GM12878 (cell line): Measurements from ENCODE around the gene NPAS3. TPM values are rescaled to one million over a fixed set of nuclear protein-coding genes. Genes with fewer than 3 reads are reported as not detected.

ENCODE experiments used
- ATAC-seq: fragments of 200-7000 bp; cut with Tn5 transposase; 3 replicates; pipeline ENCODE4 v1.9.1; 2020; ENCODE audit warnings: mild to moderate bottlenecking, moderate library complexity
- BruUV-seq: library from RNA; stranded (reverse); fragments of 400-500 nt; replicated peaks from 2 replicates; lab custom pipeline; 2021; lab: Mats Ljungman, UMichigan
- CTCF ChIA-PET: fragments of 300-600 bp; sonication (Branson Sonifier 250); formaldehyde crosslinking; extraction: SDS; loops from one replicate; lab custom pipeline; 2021; ENCODE audit warnings: inconsistent platforms; lab: Yijun Ruan, JAX
- POLR2A ChIA-PET: fragments of 350-600 bp; formaldehyde crosslinking; extraction: SDS; loops from one replicate; lab custom pipeline; 2021; ENCODE audit warnings: inconsistent platforms; lab: Charles Lee
- RAD21 ChIA-PET: fragments of 300-600 bp; sonication (Branson Sonifier 250); formaldehyde crosslinking; loops from one replicate; lab custom pipeline; 2023; ENCODE audit warnings: antibody characterized with exemption; ENCODE audit not compliant: unreplicated experiment; lab: Charles Lee
- SMC1A ChIA-PET: fragments of 300-600 bp; sonication (Branson Sonifier 250); formaldehyde crosslinking; loops from one replicate; lab custom pipeline; 2023; ENCODE audit not compliant: unreplicated experiment, uncharacterized antibody; lab: Charles Lee
- DNase-seq: peaks from one replicate; pipeline ENCODE4 v3.0.0-alpha.2; 2011; ENCODE audit warnings: low read depth, low spot score
- FAIRE-seq: peaks from 3 replicates; lab custom pipeline; 2011; peaks lifted over from hg19 to GRCh38; lab: Jason Lieb, UNC
- H2AFZ ChIP-seq: 2 replicates; pipeline ENCODE4 v1.6.0; 2011; ENCODE audit warnings: low read depth, low read length, control low read depth; ENCODE audit not compliant: control insufficient read depth
- H3K27ac ChIP-seq: 2 replicates; pipeline ENCODE4 v1.5.1; 2011; ENCODE audit warnings: control low read depth; ENCODE audit not compliant: control insufficient read depth, insufficient read depth
- H3K27me3 ChIP-seq, 2 experiments: replicated peaks in 1 of 2; 2 replicates each; pipeline versions ENCODE4 v1.6.0 to v1.6.1; 2011; ENCODE audit warnings: low read length in 1 of 2; ENCODE audit not compliant: control insufficient read depth in 2 of 2, insufficient read depth in 2 of 2
- H3K36me3 ChIP-seq, 2 experiments: 2 replicates each; pipeline ENCODE4 v1.5.1; 2011; ENCODE audit warnings: low read length in 1 of 2; ENCODE audit not compliant: control insufficient read depth in 2 of 2, insufficient read depth in 2 of 2
- H3K4me1 ChIP-seq: 2 replicates; pipeline ENCODE4 v1.6.1; 2011; ENCODE audit warnings: mild to moderate bottlenecking, low read length, moderate library complexity, mixed read lengths; ENCODE audit not compliant: control insufficient read depth, insufficient read depth
- H3K4me2 ChIP-seq: 2 replicates; pipeline ENCODE4 v1.6.0; 2011; ENCODE audit warnings: control low read depth; ENCODE audit not compliant: control insufficient read depth, insufficient read depth
- H3K4me3 ChIP-seq: fragments of 200-600 bp; sonication (generic); 2 replicates; pipeline ENCODE4 v1.5.1; 2016
- H3K79me2 ChIP-seq: 2 replicates; pipeline ENCODE4 v1.6.0; 2011; ENCODE audit warnings: low read length; ENCODE audit not compliant: control insufficient read depth, insufficient read depth
- H3K9ac ChIP-seq: 2 replicates; pipeline ENCODE4 v1.8.0; 2011; ENCODE audit warnings: low read length, control low read depth, mixed read lengths; ENCODE audit not compliant: control insufficient read depth, insufficient read depth
- H3K9me3 ChIP-seq: replicated peaks from 3 replicates; pipeline ENCODE4 v1.5.1; 2011; ENCODE audit warnings: mild to moderate bottlenecking, low read length; ENCODE audit not compliant: control insufficient read depth, insufficient read depth
- H4K20me1 ChIP-seq: 2 replicates; pipeline ENCODE4 v1.6.0; 2011; ENCODE audit not compliant: control insufficient read depth, insufficient read depth
- BMI1 ChIP-seq: fragments of 450-650 bp; IDR thresholded peaks from 2 replicates; pipeline ENCODE4 v1.6.1; 2016; ENCODE audit warnings: mild to moderate bottlenecking, moderate library complexity, borderline replicate concordance
- EGR1 ChIP-seq, 2 experiments: IDR thresholded peaks; 1 replicate in 1 of 2; 2 replicates in 1 of 2; pipeline ENCODE4 v1.6.1; 2011 to 2012; ENCODE audit warnings: low read depth in 2 of 2, low read length in 2 of 2, borderline replicate concordance in 1 of 2, mild to moderate bottlenecking in 1 of 2, moderate library complexity in 1 of 2
- ELK1 ChIP-seq: IDR thresholded peaks from 2 replicates; pipeline ENCODE4 v1.6.1; 2012; ENCODE audit warnings: low read depth, low read length, improper control_type of control experiment
- FOS ChIP-seq: IDR thresholded peaks from 3 replicates; pipeline ENCODE4 v1.6.1; 2011; ENCODE audit warnings: borderline replicate concordance; ENCODE audit not compliant: insufficient read length; ENCODE audit errors: extremely low read depth
- KAT2A ChIP-seq: conservative IDR thresholded peaks from 2 replicates; pipeline ENCODE4 v1.6.1; 2011; ENCODE audit warnings: low read depth, low read length; ENCODE audit not compliant: control insufficient read depth
- NBN ChIP-seq: fragments of 450-650 bp; IDR thresholded peaks from 2 replicates; pipeline ENCODE4 v1.6.1; 2016
- PML ChIP-seq: IDR thresholded peaks from 2 replicates; pipeline ENCODE4 v1.6.1; 2012; ENCODE audit warnings: low read length, inconsistent platforms
- RBBP5 ChIP-seq: fragments of 200-600 bp; sonication (generic); conservative IDR thresholded peaks from 2 replicates; pipeline ENCODE4 v1.6.1; 2016
- TARDBP ChIP-seq: IDR thresholded peaks from 2 replicates; pipeline ENCODE4 v1.6.1; 2016; ENCODE audit warnings: borderline replicate concordance
- TCF12 ChIP-seq: IDR thresholded peaks from 2 replicates; pipeline ENCODE4 v1.6.1; 2011; ENCODE audit warnings: low read depth, mild to moderate bottlenecking, low read length
- ZZZ3 ChIP-seq: IDR thresholded peaks from 2 replicates; pipeline ENCODE4 v1.6.1; 2011; ENCODE audit warnings: low read depth; ENCODE audit not compliant: control insufficient read depth, insufficient read length
- WGBS: methylation state at CpG from one replicate; pipeline ENCODE4 v1.1.6; 2016; ENCODE audit warnings: low lambda C conversion rate; ENCODE audit not compliant: insufficient replicate concordance, insufficient coverage; ENCODE audit errors: missing lambda C conversion rate; 5-methylcytosine and 5-hydroxymethylcytosine counted together
- in situ Hi-C: fragments of 300-500 bp; cut with MboI; formaldehyde crosslinking; loops from 9 replicates; pipeline ENCODE4 v1.14.3; 2018; ENCODE audit warnings: mixed read lengths
- intact Hi-C: fragments of 100-400 bp; cut with micrococcal nuclease; formaldehyde crosslinking; loops from one replicate; pipeline ENCODE4 v1.14.2; 2022; ENCODE audit not compliant: unreplicated experiment
- polyA plus RNA-seq, 11 experiments: library from polyadenylated mRNA; depleted of rRNA in 4 of 11; unstranded in 6 of 11; stranded (reverse) in 5 of 11; fragments of >200 nt; fragmentation: Nextera tagmentation in 4 of 11; fragmentation: Illumina TruSeq in 1 of 11; extraction: Ambion mirVana in 4 of 11; extraction: Trizol in 1 of 11; gene quantifications; 1 replicate in 1 of 11; 2 replicates in 10 of 11; pipeline versions ENCODE4 v1.2.1 to v1.2.3, GENCODE V29; 2011 to 2016; ENCODE audit warnings: inconsistent platforms in 2 of 11, missing spikeins in 2 of 11, low read depth in 1 of 11
- total RNA-seq, 4 experiments: library from RNA; depleted of rRNA in 3 of 4; stranded (reverse); fragments of >200 nt in 3 of 4; fragmentation: Illumina TruSeq in 1 of 4; extraction: Trizol in 1 of 4; gene quantifications; 2 replicates each; pipeline versions ENCODE4 v1.2.1 to v1.2.3, GENCODE V29; 2013 to 2021
- TF ChIP-seq, protein P1 (sequence below): fragments of 450-650 bp; IDR thresholded peaks from 2 replicates; pipeline ENCODE4 v1.6.1; 2018; ENCODE audit warnings: borderline replicate concordance, mild to moderate bottlenecking; ENCODE audit not compliant: partially characterized antibody
- TF ChIP-seq, protein P2 (sequence below): fragments of 450-650 bp; IDR thresholded peaks from 2 replicates; pipeline ENCODE4 v1.6.1; 2016; ENCODE audit warnings: mild to moderate bottlenecking

Gene NPAS3
- total and polyA plus RNA-seq, 10 of the 15 experiments (the other 5 are each of a cell fraction or from before 2014, with no cell fraction given): under 0.01 to 2.7 (median 0.03) TPM; not detected in 6

DNA sequence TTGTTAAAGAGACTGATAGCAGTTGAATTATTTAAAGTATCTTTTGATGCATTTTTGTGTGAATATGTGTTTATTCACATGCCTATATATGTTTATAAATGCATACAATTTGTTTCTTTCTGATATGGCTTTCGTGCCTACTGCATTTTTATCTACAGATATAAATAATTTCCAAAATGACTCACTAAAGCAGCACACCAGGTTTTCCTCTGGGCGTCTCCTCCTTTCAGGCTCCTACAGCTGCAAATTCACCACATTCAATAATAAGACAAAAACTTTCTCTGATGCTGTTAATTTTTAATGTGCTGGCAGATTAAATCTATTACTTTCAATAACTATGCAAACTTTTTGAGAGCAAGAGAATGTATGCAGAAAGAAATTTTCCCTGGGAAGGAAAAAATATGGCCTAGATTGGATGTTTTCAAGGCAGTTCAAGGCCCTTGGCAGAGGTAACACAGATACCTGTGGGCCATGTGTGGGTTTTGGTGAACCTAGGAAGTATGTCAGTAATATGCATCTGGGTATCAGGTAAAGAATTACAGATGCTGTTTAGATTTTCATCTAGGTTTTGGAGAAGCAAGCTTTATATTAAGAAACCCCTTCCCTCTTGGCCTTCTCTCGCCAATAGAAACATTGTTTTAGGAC, 630.4 kb downstream of the NPAS3 start (continued):
- TF ChIP-seq, protein P1, sequence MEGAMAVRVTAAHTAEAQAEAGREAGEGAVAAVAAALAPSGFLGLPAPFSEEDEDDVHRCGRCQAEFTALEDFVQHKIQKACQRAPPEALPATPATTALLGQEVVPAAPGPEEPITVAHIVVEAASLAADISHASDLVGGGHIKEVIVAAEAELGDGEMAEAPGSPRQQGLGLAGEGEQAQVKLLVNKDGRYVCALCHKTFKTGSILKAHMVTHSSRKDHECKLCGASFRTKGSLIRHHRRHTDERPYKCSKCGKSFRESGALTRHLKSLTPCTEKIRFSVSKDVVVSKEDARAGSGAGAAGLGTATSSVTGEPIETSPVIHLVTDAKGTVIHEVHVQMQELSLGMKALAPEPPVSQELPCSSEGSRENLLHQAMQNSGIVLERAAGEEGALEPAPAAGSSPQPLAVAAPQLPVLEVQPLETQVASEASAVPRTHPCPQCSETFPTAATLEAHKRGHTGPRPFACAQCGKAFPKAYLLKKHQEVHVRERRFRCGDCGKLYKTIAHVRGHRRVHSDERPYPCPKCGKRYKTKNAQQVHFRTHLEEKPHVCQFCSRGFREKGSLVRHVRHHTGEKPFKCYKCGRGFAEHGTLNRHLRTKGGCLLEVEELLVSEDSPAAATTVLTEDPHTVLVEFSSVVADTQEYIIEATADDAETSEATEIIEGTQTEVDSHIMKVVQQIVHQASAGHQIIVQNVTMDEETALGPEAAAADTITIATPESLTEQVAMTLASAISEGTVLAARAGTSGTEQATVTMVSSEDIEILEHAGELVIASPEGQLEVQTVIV: no peak
- TF ChIP-seq FOS: no peak
- no peak for TF ChIP-seq EGR1 (IDR thresholded peaks at IDR 0.05; ENCODE audit: borderline replicate concordance in 1 of 2, low read depth in 2 of 2, low read length in 2 of 2)
- TF ChIP-seq RBBP5: no peak

- H3K79me2 ChIP-seq: no peaks in the 10 kb centered on the region
- no peak overlapping the region for H3K9ac ChIP-seq
- FAIRE-seq (no peak), ATAC-seq (no peak), DNase-seq (no peak)
- CTCF ChIA-PET: interaction anchor here (0.6 to 3.7 kb wide), 7 partner anchors 29 to 223 kb away, joined by 3 to 17 read pairs (median 5); no protein-coding TSS in a partner anchor
- intact Hi-C loops (no loop called here), in situ Hi-C loops (no loop called here)
- no peak overlapping the region for H2AFZ ChIP-seq
- H3K27me3 ChIP-seq: no peaks in the 10 kb centered on the region
- TF ChIP-seq BMI1: no peak
- TF ChIP-seq NBN: no peak
- no peak for TF ChIP-seq ZZZ3
- TF ChIP-seq TCF12: no peak
- no peak for TF ChIP-seq PML
- no peak for TF ChIP-seq ELK1
- TF ChIP-seq, protein P2, sequence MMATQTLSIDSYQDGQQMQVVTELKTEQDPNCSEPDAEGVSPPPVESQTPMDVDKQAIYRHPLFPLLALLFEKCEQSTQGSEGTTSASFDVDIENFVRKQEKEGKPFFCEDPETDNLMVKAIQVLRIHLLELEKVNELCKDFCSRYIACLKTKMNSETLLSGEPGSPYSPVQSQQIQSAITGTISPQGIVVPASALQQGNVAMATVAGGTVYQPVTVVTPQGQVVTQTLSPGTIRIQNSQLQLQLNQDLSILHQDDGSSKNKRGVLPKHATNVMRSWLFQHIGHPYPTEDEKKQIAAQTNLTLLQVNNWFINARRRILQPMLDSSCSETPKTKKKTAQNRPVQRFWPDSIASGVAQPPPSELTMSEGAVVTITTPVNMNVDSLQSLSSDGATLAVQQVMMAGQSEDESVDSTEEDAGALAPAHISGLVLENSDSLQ: no peak
- TF ChIP-seq EGR1 (IDR thresholded peaks at IDR 0.05; ENCODE audit: borderline replicate concordance in 1 of 2, low read depth in 2 of 2, low read length in 2 of 2): no peak
- TF ChIP-seq TARDBP: no peak
- TF ChIP-seq KAT2A: no peak
- no peak overlapping the region for H3K27ac ChIP-seq
- H3K4me1 ChIP-seq: no peaks in the 10 kb centered on the region
- SMC1A ChIA-PET: interaction anchor here (0.8 to 12.9 kb wide), 14 partner anchors 5 to 222 kb away, joined by 3 to 271 read pairs (median 6); no protein-coding TSS in a partner anchor
- BruUV-seq: no TSS peak
- no peak overlapping the region for H3K4me2 ChIP-seq
- no peaks in the 10 kb centered on the region for H4K20me1 ChIP-seq
- POLR2A ChIA-PET: interaction anchor here (0.9 to 11.2 kb wide), 3 partner anchors 27 to 100 kb away, joined by 3 to 105 read pairs (median 3); no protein-coding TSS in a partner anchor
- H3K36me3 ChIP-seq: no peaks in the 10 kb centered on the region
- RAD21 ChIA-PET: interaction anchor here (0.7 to 18.6 kb wide), 11 partner anchors 9 to 104 kb away, joined by 3 to 279 read pairs (median 3); no protein-coding TSS in a partner anchor
- no peak overlapping the region for H3K4me3 ChIP-seq
- no peaks in the 10 kb centered on the region for H3K9me3 ChIP-seq
- 26% methylated on average over 10 of the region's 10 CpGs for WGBS
Observed at GRCh38 chr14:33569821-33570687, 631.4 kb downstream of the NPAS3 start.
